GM23338 (cell line): ENCODE data around the gene TNS1. TPM values are rescaled to one million over a fixed set of nuclear protein-coding genes. Genes with fewer than 3 reads are reported as not detected.
A peak's percentile ranks its signal among the peaks of the same experiment; 100 is the strongest.

ENCODE experiments used
- ATAC-seq: fragments of 200-7000 bp; cut with Tn5 transposase; 3 replicates; pipeline ENCODE4 v1.9.1; 2020
- DNase-seq: peaks from one replicate; pipeline ENCODE4 v3.0.0-alpha.2; 2015; ENCODE audit warnings: low spot score
- H2AFZ ChIP-seq: fragments of 200-600 bp; sonication (generic); 2 replicates; pipeline ENCODE4 v1.8.0; 2016; ENCODE audit warnings: antibody characterized with exemption, mild to moderate bottlenecking, moderate library complexity
- H3F3A ChIP-seq: fragments of 200-600 bp; sonication (generic); replicated peaks from 2 replicates; pipeline ENCODE4 v1.8.0; 2017; ENCODE audit warnings: antibody characterized with exemption, mixed run types, low read depth
- H3K27ac ChIP-seq: fragments of 200-600 bp; sonication (generic); 2 replicates; pipeline ENCODE4 v1.6.1; 2016; ENCODE audit warnings: low read depth
- H3K27me3 ChIP-seq: fragments of 200-600 bp; sonication (generic); 2 replicates; pipeline ENCODE4 v1.8.0; 2016; ENCODE audit warnings: mild to moderate bottlenecking, mixed run types, moderate library complexity; ENCODE audit not compliant: insufficient read depth
- H3K36me3 ChIP-seq: fragments of 200-600 bp; sonication (generic); 2 replicates; pipeline ENCODE4 v1.8.0; 2016; ENCODE audit warnings: mild to moderate bottlenecking; ENCODE audit not compliant: insufficient read depth
- H3K4me1 ChIP-seq: fragments of 200-600 bp; sonication (generic); 2 replicates; pipeline ENCODE4 v1.8.0; 2016; ENCODE audit warnings: mild to moderate bottlenecking, moderate library complexity; ENCODE audit not compliant: insufficient read depth
- H3K4me2 ChIP-seq: fragments of 200-600 bp; sonication (generic); 2 replicates; pipeline ENCODE4 v1.7.1; 2017; ENCODE audit warnings: mixed run types
- H3K4me3 ChIP-seq: fragments of 200-600 bp; sonication (generic); 2 replicates; pipeline ENCODE4 v1.6.1; 2016; ENCODE audit warnings: mixed run types
- H3K79me2 ChIP-seq: fragments of 200-600 bp; sonication (generic); replicated peaks from 2 replicates; pipeline ENCODE4 v1.8.0; 2017; ENCODE audit warnings: mild to moderate bottlenecking; ENCODE audit not compliant: insufficient read depth
- H3K9me2 ChIP-seq: fragments of 200-600 bp; sonication (generic); 2 replicates; pipeline ENCODE4 v1.8.0; 2017; ENCODE audit not compliant: insufficient read depth
- H4K20me1 ChIP-seq: fragments of 200-600 bp; sonication (generic); replicated peaks from 2 replicates; pipeline ENCODE4 v1.8.0; 2017; ENCODE audit warnings: mild to moderate bottlenecking; ENCODE audit not compliant: insufficient read depth
- H3K27ac Mint-ChIP-seq: 2 replicates; pipeline ENCODE4 v1.8.0; 2020; ENCODE audit warnings: inconsistent platforms, mild to moderate bottlenecking, moderate library complexity, mixed read lengths
- H3K27me3 Mint-ChIP-seq: 3 replicates; pipeline ENCODE4 v1.8.0; 2022; ENCODE audit warnings: low read depth, mild to moderate bottlenecking, moderate library complexity, mixed read lengths, inconsistent platforms; ENCODE audit not compliant: insufficient read depth, poor library complexity
- H3K36me3 Mint-ChIP-seq: 3 replicates; pipeline ENCODE4 v1.8.0; 2021; ENCODE audit warnings: low read depth, mild to moderate bottlenecking, inconsistent platforms, moderate library complexity, mixed read lengths
- H3K4me1 Mint-ChIP-seq: 3 replicates; pipeline ENCODE4 v1.8.0; 2020; ENCODE audit warnings: mild to moderate bottlenecking, inconsistent platforms, mixed read lengths
- H3K4me3 Mint-ChIP-seq: 3 replicates; pipeline ENCODE4 v1.8.0; 2021; ENCODE audit warnings: moderate library complexity, mild to moderate bottlenecking, inconsistent platforms, mixed read lengths
- H3K9me3 Mint-ChIP-seq: 3 replicates; pipeline ENCODE4 v1.8.0; 2020; ENCODE audit warnings: moderate library complexity, mild to moderate bottlenecking, inconsistent platforms, mixed read lengths
- CREB1 ChIP-seq: fragments of 250-450 bp; sonication (Bioruptor Pico); IDR thresholded peaks from 2 replicates; pipeline ENCODE4 v1.5.0; 2020; ENCODE audit warnings: low read depth, mild to moderate bottlenecking, moderate library complexity
- CTCF ChIP-seq, 2 experiments: fragments of 200-600 bp in 1 of 2; sonication (generic) in 1 of 2; conservative IDR thresholded peaks; 2 replicates each; pipeline versions ENCODE4 v1.5.1 to v1.6.1; 2016 to 2017; ENCODE audit warnings: antibody characterized with exemption in 2 of 2, low read depth in 2 of 2, mild to moderate bottlenecking in 2 of 2, moderate library complexity in 1 of 2
- EZH2 ChIP-seq: fragments of 200-600 bp; sonication (generic); IDR thresholded peaks from one replicate; pipeline ENCODE4 v1.8.0; 2017; ENCODE audit warnings: antibody characterized with exemption, mild to moderate bottlenecking, low read depth; ENCODE audit not compliant: unreplicated experiment
- NANOG ChIP-seq: IDR thresholded peaks from 2 replicates; pipeline ENCODE4 v1.6.1; 2016; ENCODE audit warnings: antibody characterized with exemption, borderline replicate concordance
- POLR2AphosphoS5 ChIP-seq: IDR thresholded peaks from 2 replicates; pipeline ENCODE4 v1.6.1; 2016; ENCODE audit warnings: antibody characterized with exemption, low read depth
- STAT1 ChIP-seq: IDR thresholded peaks from one replicate; pipeline ENCODE4 v1.6.1; 2016; ENCODE audit warnings: antibody characterized with exemption; ENCODE audit not compliant: unreplicated experiment
- ZNF114 ChIP-seq: fragments of 250-450 bp; sonication (Bioruptor Pico); IDR thresholded peaks from 2 replicates; pipeline ENCODE4 v1.5.0; 2020; ENCODE audit warnings: mild to moderate bottlenecking, moderate library complexity
- ZNF331 ChIP-seq: fragments of 250-450 bp; sonication (Bioruptor Pico); IDR thresholded peaks from 2 replicates; pipeline ENCODE4 v1.5.0; 2020; ENCODE audit warnings: low read depth, mild to moderate bottlenecking, moderate library complexity
- ZNF462 ChIP-seq: fragments of 250-450 bp; sonication (Bioruptor Pico); IDR thresholded peaks from 2 replicates; pipeline ENCODE4 v1.5.0; 2020; ENCODE audit warnings: mild to moderate bottlenecking, moderate library complexity
- polyA plus RNA-seq: library from polyadenylated mRNA; unstranded; fragments of >200 nt; fragmentation: Nextera tagmentation; extraction: Ambion mirVana; gene quantifications from 2 replicates; pipeline ENCODE4 v1.2.1, GENCODE V29; 2016
- total RNA-seq: library from RNA; depleted of rRNA; stranded (reverse); fragments of >200 nt; shearing (Covaris generic); gene quantifications from 2 replicates; pipeline ENCODE4 v1.2.3, GENCODE V29; 2014

The TNS1 gene
- total and polyA plus RNA-seq, 2 experiments from 2014 or later = 2.0 to 7.4 TPM

GRCh38 chr2:217897816-217898806, 104.7 kb downstream of the TNS1 start:
- Mint-ChIP-seq H3K4me1 (peaks cover 8% of the 10 kb centered on the region), H3K36me3 (no peaks in the 10 kb centered on the region), H3K27ac (no peak overlapping the region), H3K9me3 (no peaks in the 10 kb centered on the region), H3K4me3 (no peak overlapping the region), H3K27me3 (peaks cover 2% of the 10 kb centered on the region)
- Histone ChIP-seq H3F3A (no peaks in the 10 kb centered on the region), H3K4me3 (no peak overlapping the region), H2AFZ (no peak overlapping the region), H3K4me2 (no peak overlapping the region), H3K27me3 (no peaks in the 10 kb centered on the region), H3K9me2 (no peaks in the 10 kb centered on the region), H3K27ac (no peak overlapping the region), H3K4me1 (no peaks in the 10 kb centered on the region), H3K36me3 (no peaks in the 10 kb centered on the region), H3K79me2 (no peaks in the 10 kb centered on the region), H4K20me1 (no peaks in the 10 kb centered on the region)
- no peak for DNase-seq
- TF ChIP-seq CTCF (conservative IDR thresholded peaks at IDR 0.05; ENCODE audit: low read depth in 2 of 2) (no peak), POLR2AphosphoS5 (no peak), ZNF114 (CRISPR knock-in tag) (no peak), EZH2 (no peak), STAT1 (no peak), CREB1 (CRISPR knock-in tag) (no peak), ZNF331 (no peak), NANOG (no peak), ZNF462 (CRISPR knock-in tag) (no peak)
- ATAC-seq = peak; percentile 23
